MCF 10A (cell line): Measurements from ENCODE around the gene TPP2. TPM values are rescaled to one million over a fixed set of nuclear protein-coding genes. Genes with fewer than 3 reads are reported as not detected.

Experiments
- BruUV-seq: library from RNA; stranded (reverse); fragments of 400-500 nt; replicated peaks from 2 replicates; lab custom pipeline; 2021; lab: Mats Ljungman, UMichigan
- CTCF ChIA-PET: fragments of 300-600 bp; sonication (Branson Sonifier 250); formaldehyde crosslinking; extraction: SDS; loops from one replicate; lab custom pipeline; 2021; ENCODE audit warnings: antibody characterized with exemption, inconsistent platforms; lab: Yijun Ruan, JAX
- POLR2A ChIA-PET: fragments of 300-600, 350-650 bp; sonication (Branson Sonifier 250); formaldehyde crosslinking; extraction: SDS; loops from one replicate; lab custom pipeline; 2020; ENCODE audit warnings: antibody characterized with exemption, inconsistent platforms; lab: Yijun Ruan, JAX
- DNase-seq: peaks from one replicate; pipeline ENCODE4 v3.0.0-alpha.2; 2018; ENCODE audit not compliant: unreplicated experiment
- H3K27ac Mint-ChIP-seq: one replicate; pipeline ENCODE4 v1.8.0; 2022; ENCODE audit warnings: mild to moderate bottlenecking, low read depth, mixed read lengths; ENCODE audit not compliant: unreplicated experiment
- H3K27me3 Mint-ChIP-seq: one replicate; pipeline ENCODE4 v1.8.0; 2022; ENCODE audit warnings: mixed read lengths; ENCODE audit not compliant: insufficient read depth, unreplicated experiment
- H3K36me3 Mint-ChIP-seq: one replicate; pipeline ENCODE4 v1.8.0; 2022; ENCODE audit warnings: mild to moderate bottlenecking, moderate library complexity, mixed read lengths; ENCODE audit not compliant: insufficient read depth, unreplicated experiment
- H3K4me1 Mint-ChIP-seq: one replicate; pipeline ENCODE4 v1.8.0; 2022; ENCODE audit warnings: mixed read lengths; ENCODE audit not compliant: insufficient read depth, unreplicated experiment
- H3K4me3 Mint-ChIP-seq: one replicate; pipeline ENCODE4 v1.8.0; 2022; ENCODE audit warnings: mild to moderate bottlenecking, moderate library complexity, mixed read lengths; ENCODE audit not compliant: unreplicated experiment
- H3K9me3 Mint-ChIP-seq: one replicate; pipeline ENCODE4 v1.8.0; 2022; ENCODE audit warnings: mixed read lengths; ENCODE audit not compliant: unreplicated experiment
- CTCF ChIP-seq: fragments of 200-600 bp; IDR thresholded peaks from one replicate; pipeline ENCODE4 v1.8.0; 2022; ENCODE audit warnings: antibody characterized with exemption, mild to moderate bottlenecking; ENCODE audit not compliant: unreplicated experiment
- intact Hi-C: fragments of 100-400 bp; cut with micrococcal nuclease; formaldehyde crosslinking; loops from 2 replicates; pipeline ENCODE4 v1.14.1; 2022
- total RNA-seq: library from RNA; stranded (reverse); gene quantifications from 2 replicates; pipeline ENCODE4 v1.2.3, GENCODE V29; 2022

Gene TPP2
- total RNA-seq, 1 experiment from 2014 or later = 44.2 TPM

- no TSS peak for BruUV-seq
- Mint-ChIP-seq H3K27me3 (no peaks in the 10 kb centered on the region), H3K4me1 (no peaks in the 10 kb centered on the region), H3K9me3 (no peaks in the 10 kb centered on the region), H3K27ac (no peak overlapping the region), H3K4me3 (no peak overlapping the region), H3K36me3 (peaks cover 48% of the 10 kb centered on the region)
- ChIA-PET POLR2A (interaction anchor here (0.6 to 1.8 kb wide), 3 partner anchors 28 to 170 kb away, joined by 3 to 8 read pairs (median 3); no protein-coding TSS in a partner anchor), CTCF (interaction anchor here (0.6 to 1.2 kb wide), 3 partner anchors 21 to 150 kb away, joined by 3 to 4 read pairs (median 3); no protein-coding TSS in a partner anchor)
- intact Hi-C loops = no loop called here
- DNase-seq = no peak
- TF ChIP-seq CTCF = no peak
These were observed 82.8 kb downstream of the TPP2 start for GRCh38 chr13:102679449-102680132.

GRCh38 chr13:102680133-102680717, 83.4 kb downstream of the TPP2 start:
- no TSS peak for BruUV-seq
- H3K9me3 Mint-ChIP-seq = no peaks in the 10 kb centered on the region
- no peak for TF ChIP-seq CTCF
- no peak for DNase-seq
- no peaks in the 10 kb centered on the region for H3K27me3 Mint-ChIP-seq
- H3K4me3 Mint-ChIP-seq = no peak overlapping the region
- ChIA-PET CTCF (interaction anchor here (0.6 to 1.2 kb wide), 3 partner anchors 21 to 150 kb away, joined by 3 to 4 read pairs (median 3); no protein-coding TSS in a partner anchor), POLR2A (interaction anchor here (0.6 to 1.8 kb wide), 4 partner anchors 28 to 169 kb away, joined by 3 to 8 read pairs (median 4); no protein-coding TSS in a partner anchor)
- intact Hi-C loops = no loop called here
- no peak overlapping the region for H3K27ac Mint-ChIP-seq
- H3K36me3 Mint-ChIP-seq = peaks cover 41% of the 10 kb centered on the region
- H3K4me1 Mint-ChIP-seq = no peaks in the 10 kb centered on the region

GRCh38 chr13:102680842-102681740, 84.3 kb downstream of the TPP2 start:
- Mint-ChIP-seq H3K9me3 (no peaks in the 10 kb centered on the region), H3K27me3 (no peaks in the 10 kb centered on the region), H3K4me1 (no peaks in the 10 kb centered on the region), H3K4me3 (no peak overlapping the region), H3K27ac (no peak overlapping the region), H3K36me3 (peaks cover 40% of the 10 kb centered on the region)
- ChIA-PET CTCF (interaction anchor here (0.6 kb wide), 1 partner anchor 101 kb away, joined by 5 read pairs; no protein-coding TSS in a partner anchor), POLR2A (interaction anchor here (0.7 to 1.3 kb wide), 2 partner anchors 9 to 46 kb away, joined by 4 read pairs; no protein-coding TSS in a partner anchor)
- intact Hi-C loops = no loop called here
- TF ChIP-seq CTCF = no peak
- TSS peak; percentile 4 for BruUV-seq
- DNase-seq = no peak
